Type B pancreatic cell (in vitro differentiated cells): ENCODE measurements around the gene LSM2. TPM values are rescaled to one million over a fixed set of nuclear protein-coding genes. Genes with fewer than 3 reads are reported as not detected.

Source experiments
- DNase-seq: peaks from one replicate; pipeline ENCODE4 v3.0.0; 2021; ENCODE audit warnings: mixed read lengths; ENCODE audit not compliant: unreplicated experiment; ENCODE audit errors: extremely low spot score
- H3K27ac Mint-ChIP-seq: 2 replicates; pipeline ENCODE4 v1.8.0; 2021; ENCODE audit warnings: mild to moderate bottlenecking, mixed read lengths
- H3K27me3 Mint-ChIP-seq: 2 replicates; pipeline ENCODE4 v1.8.0; 2021; ENCODE audit warnings: mixed read lengths
- H3K36me3 Mint-ChIP-seq: 2 replicates; pipeline ENCODE4 v1.8.0; 2021; ENCODE audit warnings: mixed read lengths
- H3K4me1 Mint-ChIP-seq: one replicate; pipeline ENCODE4 v1.8.0; 2021; ENCODE audit warnings: mixed read lengths; ENCODE audit not compliant: unreplicated experiment
- H3K4me3 Mint-ChIP-seq: 2 replicates; pipeline ENCODE4 v1.8.0; 2021; ENCODE audit warnings: mild to moderate bottlenecking, mixed read lengths
- H3K9me3 Mint-ChIP-seq: 2 replicates; pipeline ENCODE4 v1.8.0; 2021; ENCODE audit warnings: mixed read lengths
- CTCF ChIP-seq: fragments of 200-600 bp; sonication (generic); conservative IDR thresholded peaks from 2 replicates; pipeline ENCODE4 v1.5.0; 2021; ENCODE audit warnings: antibody characterized with exemption, mild to moderate bottlenecking
- total RNA-seq: library from RNA; stranded (reverse); gene quantifications from 2 replicates; pipeline ENCODE4 v1.2.1, GENCODE V29; 2021; ENCODE audit warnings: low replicate concordance

The LSM2 gene
- total RNA-seq, 1 donor from 2014 or later = 74.5 TPM

- DNase-seq = no peak
- Mint-ChIP-seq H3K9me3 (no peaks in the 10 kb centered on the region), H3K27ac (no peak overlapping the region), H3K4me3 (no peak overlapping the region), H3K27me3 (no peaks in the 10 kb centered on the region), H3K36me3 (peaks cover 3% of the 10 kb centered on the region), H3K4me1 (no peaks in the 10 kb centered on the region)
- no peak for TF ChIP-seq CTCF
These were observed 7.0 kb downstream of the LSM2 start for GRCh38 chr6:31799781-31800180.

DNA sequence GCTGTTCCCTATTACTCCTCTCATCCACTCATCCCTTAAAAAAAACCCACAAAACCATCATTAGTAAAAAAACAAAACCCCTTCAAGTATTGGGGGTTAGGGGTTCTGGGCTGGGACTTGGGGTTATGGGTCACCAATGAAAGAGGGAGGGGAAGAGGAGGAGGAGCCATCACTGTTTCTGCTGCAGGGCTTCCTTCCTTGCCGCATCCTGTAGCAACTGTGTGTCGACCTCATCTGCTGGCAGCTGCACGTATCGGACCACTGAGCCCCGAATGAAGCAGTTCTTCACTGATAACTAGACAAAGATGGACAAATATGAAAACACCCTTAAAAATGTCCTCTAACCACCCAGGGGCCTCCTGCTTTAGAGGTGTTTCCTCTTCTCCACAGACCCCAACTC lies 9.2 kb downstream of the LSM2 start:
- Mint-ChIP-seq H3K36me3 (peaks cover 3% of the 10 kb centered on the region), H3K4me3 (peak overlapping the region; percentile 41)
- DNase-seq = no peak

DNA sequence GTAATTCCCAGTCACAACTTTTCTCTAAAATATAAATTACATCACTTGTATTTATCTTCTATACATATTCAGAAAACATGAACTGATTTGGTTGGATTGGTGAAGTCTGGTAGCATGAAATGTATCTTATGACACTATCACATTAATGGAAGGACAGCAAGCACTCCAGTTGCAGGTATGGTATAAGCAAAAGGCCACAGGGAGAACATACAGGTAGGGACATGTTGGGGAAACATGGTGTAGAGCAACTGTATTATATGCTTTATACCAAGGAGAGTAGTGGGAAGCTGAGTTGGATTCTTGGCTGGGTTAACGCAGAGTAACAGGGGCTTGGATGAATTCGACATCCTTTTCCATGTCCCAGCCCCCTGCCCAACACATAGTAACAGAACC lies 9.8 kb downstream of the LSM2 start:
- Mint-ChIP-seq H3K9me3 (no peaks in the 10 kb centered on the region), H3K27me3 (no peaks in the 10 kb centered on the region), H3K4me1 (peaks cover 9% of the 10 kb centered on the region), H3K27ac (peak overlapping the region; percentile 20), H3K36me3 (peaks cover 3% of the 10 kb centered on the region), H3K4me3 (peak overlapping the region; percentile 15)
- TF ChIP-seq CTCF = no peak
- DNase-seq = no peak

More for the DNA sequence above, 9.2 kb downstream of the LSM2 start:
- no peaks in the 10 kb centered on the region for H3K27me3 Mint-ChIP-seq
- no peak for TF ChIP-seq CTCF
- no peaks in the 10 kb centered on the region for H3K9me3 Mint-ChIP-seq
- peaks cover 9% of the 10 kb centered on the region for H3K4me1 Mint-ChIP-seq
- H3K27ac Mint-ChIP-seq = peak overlapping the region; percentile 55

GRCh38 chr6:31795616-31796298 lies 11.0 kb downstream of the LSM2 start, which contains the start of gene VARS1:
Gene VARS1 (minus strand): TSS chr6:31795752. CDS start chr6:31795217, 535 bp downstream.
- Mint-ChIP-seq H3K27ac (peak within 1 kb of the TSS; percentile 99), H3K9me3 (no peaks in the 10 kb centered on the region), H3K4me3 (peak within 1 kb of the TSS; percentile 99), H3K27me3 (no peaks in the 10 kb centered on the region), H3K36me3 (peaks cover 5% of the 10 kb centered on the region), H3K4me1 (peaks cover 15% of the 10 kb centered on the region)
- peak; percentile 95 for DNase-seq
- peak; percentile 86 for TF ChIP-seq CTCF

DNA sequence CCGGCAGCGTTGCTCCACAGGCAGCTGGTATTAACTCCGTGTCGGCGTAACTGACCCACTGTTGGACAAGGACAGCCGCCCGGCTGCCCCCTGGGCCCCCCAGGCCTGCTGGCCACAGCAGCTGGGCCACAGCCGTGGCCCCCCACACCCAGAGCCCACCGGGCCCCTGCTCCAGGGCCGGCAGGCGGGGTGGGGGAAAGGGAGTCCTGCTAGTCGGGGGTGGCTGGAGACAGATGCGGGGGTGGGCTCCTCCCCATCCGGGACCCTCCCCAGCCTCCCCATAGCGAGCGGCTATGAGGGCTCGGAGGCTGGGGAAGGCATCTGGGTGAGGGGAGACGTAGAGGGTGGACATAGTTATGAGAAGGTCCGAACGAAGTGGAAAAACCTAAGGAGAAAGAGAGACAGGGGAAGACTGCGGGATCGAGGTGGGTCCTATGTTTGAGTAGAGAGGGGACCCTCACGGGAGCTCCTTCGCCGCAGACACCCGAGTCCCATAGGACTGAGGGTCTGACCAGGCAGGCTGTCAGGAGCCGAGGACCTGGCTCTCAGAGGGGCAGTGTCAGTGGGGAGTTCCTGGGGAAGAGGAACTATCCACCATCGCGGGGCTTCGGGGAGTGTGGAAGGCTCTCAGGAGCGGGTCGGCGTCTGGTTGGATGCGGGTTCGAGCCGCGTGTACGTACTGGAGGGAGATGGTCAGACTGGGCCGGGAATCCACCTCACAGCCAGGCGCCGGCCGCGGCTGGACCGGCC lies 11.7 kb downstream of the LSM2 start:
- no peak for DNase-seq
- Mint-ChIP-seq H3K27me3 (no peaks in the 10 kb centered on the region), H3K4me1 (peaks cover 15% of the 10 kb centered on the region), H3K9me3 (no peaks in the 10 kb centered on the region), H3K27ac (peak overlapping the region; percentile 99), H3K36me3 (peaks cover 8% of the 10 kb centered on the region), H3K4me3 (peak overlapping the region; percentile 99)
- TF ChIP-seq CTCF = no peak
